Left lung (tissue), 10 donors: ENCODE measurements around the gene FAM20A. TPM values are rescaled to one million over a fixed set of nuclear protein-coding genes. Genes with fewer than 3 reads are reported as not detected.

Experiments used
- ATAC-seq: fragments of 200-7000 bp; cut with Tn5 transposase; one replicate; pipeline ENCODE4 v1.9.1; 2020; ENCODE audit warnings: moderate library complexity
- DNase-seq, 4 donors: peaks; one replicate each; pipeline ENCODE4 v3.0.0-alpha.2; 2013 to 2020
- H3K27ac ChIP-seq, 2 donors: fragments of 200-600 bp; sonication (generic) in 1 of 2; one replicate each; pipeline versions ENCODE4 v1.5.0 to v1.8.0; 2020 to 2021
- H3K27me3 ChIP-seq, 2 donors: fragments of 200-600 bp; sonication (generic) in 1 of 2; one replicate each; pipeline versions ENCODE4 v1.5.0 to v1.8.0; 2020 to 2021
- H3K36me3 ChIP-seq, 2 donors: fragments of 200-600 bp; sonication (generic) in 1 of 2; one replicate each; pipeline versions ENCODE4 v1.5.0 to v1.8.0; 2020 to 2021
- H3K4me1 ChIP-seq, 2 donors: fragments of 200-600 bp; one replicate each; pipeline ENCODE4 v1.8.0; 2021
- H3K4me3 ChIP-seq, 2 donors: fragments of 200-600 bp; sonication (generic) in 1 of 2; one replicate each; pipeline versions ENCODE4 v1.5.0 to v1.8.0; 2020 to 2021; ENCODE audit warnings: mild to moderate bottlenecking in 1 of 2
- H3K9me3 ChIP-seq, 2 donors: fragments of 200-600 bp; sonication (generic) in 1 of 2; one replicate each; pipeline versions ENCODE4 v1.5.0 to v1.8.0; 2020 to 2021
- intact Hi-C, 2 donors: fragments of 100-400 bp; cut with DNase I; formaldehyde crosslinking; loops; one replicate each; pipeline versions ENCODE4 v1.11.2 to v1.14.2; 2022
- polyA plus RNA-seq, 6 donors: library from polyadenylated mRNA; unstranded; fragments of 120-200 nt; gene quantifications; one replicate each; pipeline ENCODE4 v1.2.1, GENCODE V29; 2013; ENCODE audit not compliant: insufficient read length in 6 of 6
- total RNA-seq, 2 donors: library from RNA; stranded (reverse); fragmentation: NEBNext Ultra II Directional; extraction: Animal tissue kit (Norgen Biotek cat#: 25700); gene quantifications; one replicate each; pipeline ENCODE4 v1.2.1, GENCODE V29; 2021
- TF ChIP-seq, protein P1 (sequence below), 2 donors: fragments of 200-600 bp; sonication (generic) in 1 of 2; IDR thresholded peaks; one replicate each; pipeline versions ENCODE4 v1.5.0 to v1.8.0; 2021; ENCODE audit warnings: antibody characterized with exemption in 2 of 2
- donor health status: DM: no; HTN: yes; CAD: no.
- donor health status: DM: no; HTN: no; CAD: no.

Gene FAM20A
- total and polyA plus RNA-seq, 8 donors, result 3.8 to 85.9 (median 6.0) TPM

DNA sequence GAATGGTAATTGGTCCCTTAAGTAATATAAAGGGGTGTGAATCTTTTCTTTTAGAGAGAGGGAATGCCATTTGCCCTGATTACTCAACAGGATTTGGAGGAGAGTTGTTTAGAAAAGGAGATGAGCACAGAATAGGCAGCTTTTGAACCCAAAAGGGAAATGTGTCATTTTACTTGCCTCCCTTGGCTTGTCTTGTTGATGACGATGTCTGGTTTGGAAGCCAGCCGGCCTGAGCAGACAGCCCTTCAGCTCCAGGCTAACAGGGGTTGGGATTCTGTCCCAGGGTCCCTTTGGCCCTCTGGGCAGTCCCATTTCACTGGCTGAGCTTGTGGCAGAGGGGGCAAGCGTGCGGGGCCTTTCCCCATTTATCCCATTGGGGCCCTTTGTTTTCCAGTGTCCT is 111.2 kb downstream of the FAM20A start:
- ATAC-seq, result no peak
- Histone ChIP-seq H3K27ac (no peak overlapping the region), H3K9me3 (no peaks in the 10 kb centered on the region), H3K36me3 (no peaks in the 10 kb centered on the region), H3K27me3 (no peaks in the 10 kb centered on the region), H3K4me1 (peaks cover 8 to 48% of the 10 kb centered on the region in 2 donors), H3K4me3 (no peak overlapping the region)
- TF ChIP-seq, protein P1, sequence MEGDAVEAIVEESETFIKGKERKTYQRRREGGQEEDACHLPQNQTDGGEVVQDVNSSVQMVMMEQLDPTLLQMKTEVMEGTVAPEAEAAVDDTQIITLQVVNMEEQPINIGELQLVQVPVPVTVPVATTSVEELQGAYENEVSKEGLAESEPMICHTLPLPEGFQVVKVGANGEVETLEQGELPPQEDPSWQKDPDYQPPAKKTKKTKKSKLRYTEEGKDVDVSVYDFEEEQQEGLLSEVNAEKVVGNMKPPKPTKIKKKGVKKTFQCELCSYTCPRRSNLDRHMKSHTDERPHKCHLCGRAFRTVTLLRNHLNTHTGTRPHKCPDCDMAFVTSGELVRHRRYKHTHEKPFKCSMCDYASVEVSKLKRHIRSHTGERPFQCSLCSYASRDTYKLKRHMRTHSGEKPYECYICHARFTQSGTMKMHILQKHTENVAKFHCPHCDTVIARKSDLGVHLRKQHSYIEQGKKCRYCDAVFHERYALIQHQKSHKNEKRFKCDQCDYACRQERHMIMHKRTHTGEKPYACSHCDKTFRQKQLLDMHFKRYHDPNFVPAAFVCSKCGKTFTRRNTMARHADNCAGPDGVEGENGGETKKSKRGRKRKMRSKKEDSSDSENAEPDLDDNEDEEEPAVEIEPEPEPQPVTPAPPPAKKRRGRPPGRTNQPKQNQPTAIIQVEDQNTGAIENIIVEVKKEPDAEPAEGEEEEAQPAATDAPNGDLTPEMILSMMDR (IDR thresholded peaks at IDR 0.05), result no peak
- DNase-seq, result no peak
- intact Hi-C loops, result no loop called here

Other genes with a start within 250 kb of the FAM20A start
- 10 to 100 TPM; 52.5 to 57.1 TPM for gene WIPI1, start 143.9 kb downstream of the FAM20A start, total RNA-seq
- 10 to 100 TPM; 19.2 to 24.4 (median 20.8) TPM for gene WIPI1, start 143.9 kb downstream of the FAM20A start, polyA plus RNA-seq
- 100 to 1,000 TPM; 345 to 376 TPM for gene PRKAR1A, start 88.9 kb downstream of the FAM20A start, total RNA-seq
- 100 to 1,000 TPM; 307 to 350 (median 325) TPM for gene PRKAR1A, start 88.9 kb downstream of the FAM20A start, polyA plus RNA-seq